Hair follicle dermal papilla cell (primary cell): Measurements from ENCODE around the gene TRIM26. TPM values are rescaled to one million over a fixed set of nuclear protein-coding genes. Genes with fewer than 3 reads are reported as not detected.

ENCODE experiments used
- total RNA-seq: library from RNA; depleted of rRNA; stranded (reverse); fragments of >200 nt; gene quantifications from 2 replicates; pipeline ENCODE4 v1.2.3, GENCODE V29; 2012

The TRIM26 gene, protein sequence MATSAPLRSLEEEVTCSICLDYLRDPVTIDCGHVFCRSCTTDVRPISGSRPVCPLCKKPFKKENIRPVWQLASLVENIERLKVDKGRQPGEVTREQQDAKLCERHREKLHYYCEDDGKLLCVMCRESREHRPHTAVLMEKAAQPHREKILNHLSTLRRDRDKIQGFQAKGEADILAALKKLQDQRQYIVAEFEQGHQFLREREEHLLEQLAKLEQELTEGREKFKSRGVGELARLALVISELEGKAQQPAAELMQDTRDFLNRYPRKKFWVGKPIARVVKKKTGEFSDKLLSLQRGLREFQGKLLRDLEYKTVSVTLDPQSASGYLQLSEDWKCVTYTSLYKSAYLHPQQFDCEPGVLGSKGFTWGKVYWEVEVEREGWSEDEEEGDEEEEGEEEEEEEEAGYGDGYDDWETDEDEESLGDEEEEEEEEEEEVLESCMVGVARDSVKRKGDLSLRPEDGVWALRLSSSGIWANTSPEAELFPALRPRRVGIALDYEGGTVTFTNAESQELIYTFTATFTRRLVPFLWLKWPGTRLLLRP
- total RNA-seq: 38.5 and 41.9 TPM in 2 replicates

DNA sequence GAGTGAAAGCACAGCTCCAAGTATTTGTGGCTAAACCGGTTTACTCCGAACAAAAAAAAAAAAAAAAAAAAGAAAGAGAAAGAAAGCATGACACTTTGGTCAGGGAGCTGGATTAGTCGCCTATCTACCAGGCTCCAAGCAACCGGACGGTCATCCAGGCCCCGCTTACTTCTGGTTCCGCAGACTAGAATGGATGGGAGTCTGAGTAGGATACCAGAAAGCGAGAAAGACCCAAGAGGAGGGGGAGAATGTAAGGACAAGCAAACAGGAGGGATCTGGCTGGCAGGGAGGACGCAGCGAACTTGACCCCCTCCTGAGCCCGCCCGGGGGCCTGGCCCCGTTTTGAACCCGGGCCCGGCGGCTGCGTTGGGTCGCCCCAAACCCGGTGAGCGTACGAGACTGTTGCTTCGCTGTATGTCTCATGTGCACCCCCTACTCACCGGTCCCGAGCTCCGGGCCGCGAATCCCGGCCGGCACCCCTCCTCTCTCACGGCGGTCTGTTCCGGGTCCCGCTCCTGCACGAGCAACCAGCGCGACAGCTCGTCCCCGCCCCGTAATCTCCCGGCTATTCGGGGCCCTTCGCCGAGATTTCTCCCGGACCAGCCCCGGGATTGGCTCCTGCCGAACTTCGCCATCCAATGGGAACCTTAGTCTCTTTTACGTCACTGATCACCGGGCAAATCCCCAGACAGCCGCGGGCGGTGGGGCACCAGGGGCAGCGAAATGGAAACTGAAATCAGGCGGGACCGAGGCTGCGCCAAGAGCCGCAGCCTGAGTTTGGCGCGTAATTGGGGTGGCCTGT is at the start of gene TRIM26:
Gene TRIM26 (minus strand): TSS at position 542 of the 802 bp plus-strand sequence. CDS start 14,303 bp downstream, outside the sequence.

DNA sequence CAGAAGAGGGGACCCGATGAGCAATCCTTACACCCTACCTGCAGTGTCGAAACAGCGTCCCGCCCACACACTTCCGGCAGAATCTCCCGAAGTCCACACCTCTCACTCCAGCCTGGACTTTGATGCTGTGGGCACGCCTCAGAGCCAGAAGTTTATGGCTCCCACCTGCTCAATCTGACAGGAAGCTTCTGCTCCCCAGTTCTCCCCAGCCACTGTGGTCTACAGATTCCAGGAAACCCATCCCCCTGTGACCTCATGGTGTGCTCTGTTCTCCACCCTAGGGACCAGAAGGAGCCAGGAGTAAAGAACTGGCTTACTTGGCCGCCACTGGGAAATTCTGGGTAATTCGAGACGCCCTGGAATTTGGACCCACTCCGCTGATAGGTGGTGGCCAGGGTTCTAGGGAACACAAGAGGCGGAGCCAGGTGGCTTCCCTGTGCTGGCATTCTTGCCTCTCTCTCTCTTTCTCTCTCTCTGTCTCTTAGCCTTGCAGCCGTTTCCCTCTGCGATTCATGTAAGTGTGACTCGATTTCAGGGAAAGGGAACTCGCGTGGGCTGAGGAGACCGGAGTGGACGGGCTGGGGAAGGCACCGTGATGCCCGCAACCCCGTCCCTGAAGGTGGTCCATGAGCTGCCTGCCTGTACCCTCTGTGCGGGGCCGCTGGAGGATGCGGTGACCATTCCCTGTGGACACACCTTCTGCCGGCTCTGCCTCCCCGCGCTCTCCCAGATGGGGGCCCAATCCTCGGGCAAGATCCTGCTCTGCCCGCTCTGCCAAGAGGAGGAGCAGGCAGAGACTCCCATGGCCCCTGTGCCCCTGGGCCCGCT is 49.9 kb downstream of the TRIM26 start, which contains the start of gene TRIM15:
Gene TRIM15 (plus strand): TSS at position 457 of the 828 bp plus-strand sequence. CDS start 139 bp downstream, at position 596.

DNA sequence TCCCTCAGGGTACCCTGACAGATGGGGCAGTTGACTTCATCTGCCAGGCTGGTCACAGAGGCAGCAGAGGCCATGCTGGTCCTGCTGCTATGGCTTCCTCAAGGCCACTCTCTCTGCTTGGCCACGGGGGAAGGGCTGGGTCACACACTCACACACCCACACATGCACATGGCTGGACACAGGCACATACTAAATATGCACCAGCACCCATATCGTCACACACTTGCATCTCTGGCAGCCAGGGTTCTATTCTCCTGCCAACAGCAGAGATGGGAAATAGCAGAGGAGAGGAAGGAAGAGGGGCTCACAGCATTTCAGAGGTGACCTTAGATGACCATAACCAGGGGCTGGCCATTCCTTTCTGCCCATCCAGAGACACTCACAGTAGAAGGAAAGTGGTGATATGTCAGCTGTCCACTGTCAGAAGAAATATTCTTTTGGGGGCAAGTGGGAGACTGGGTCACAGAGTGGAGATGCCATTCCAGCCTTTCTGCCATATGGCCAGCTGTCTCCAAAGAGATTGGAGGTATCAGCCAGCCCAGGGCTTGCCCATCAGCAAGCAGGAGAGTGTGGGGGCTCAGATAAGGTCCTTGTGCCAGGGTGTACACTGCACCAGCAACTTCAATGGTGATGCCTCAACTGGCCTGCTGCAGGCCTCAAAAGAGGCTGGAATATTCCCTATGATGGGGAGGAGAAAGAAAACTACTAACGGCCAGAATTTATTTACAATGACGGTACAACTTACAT is 52.2 kb downstream of the TRIM26 start, which contains the start of gene TRIM10:
Gene TRIM10 (minus strand): TSS at position 427 of the 747 bp plus-strand sequence. CDS start 353 bp downstream, at position 74.

DNA sequence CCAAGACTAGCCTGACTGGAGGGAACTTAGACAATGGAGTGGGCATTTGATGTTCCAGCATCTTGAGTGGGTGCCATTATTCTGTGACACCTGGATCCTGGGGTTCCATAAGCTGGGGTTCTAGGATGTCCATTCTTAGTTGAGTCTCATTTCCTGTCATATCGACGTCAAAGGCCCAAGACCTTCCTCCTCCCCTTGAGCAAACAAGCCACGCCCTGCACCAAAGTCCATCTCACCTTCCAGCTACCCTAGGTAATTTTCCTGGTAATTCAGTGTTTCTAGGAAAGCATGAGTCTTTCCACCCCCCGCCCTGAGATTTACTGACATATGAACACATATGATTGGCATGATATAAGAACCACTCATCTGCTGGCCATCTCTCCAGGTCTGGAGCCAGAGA is 77.4 kb downstream of the TRIM26 start, which contains the start of gene TRIM40:
Gene TRIM40 (plus strand): TSS at position 384 of the 400 bp plus-strand sequence. CDS start 897 bp downstream, outside the sequence.

Other genes starting within 250 kb of the TRIM26 start
- 18.3 and 21.5 TPM in 2 replicates for gene POLR1H, start 152.1 kb downstream of the TRIM26 start, total RNA-seq
- 34.6 and 36.7 TPM in 2 replicates for gene PPP1R11, start 146.2 kb downstream of the TRIM26 start, total RNA-seq
- gene RNF39, start 137.6 kb downstream of the TRIM26 start, total RNA-seq: 0.16 TPM in 1 of 2 replicates, not detected in the other
- gene TRIM31, start 100.3 kb downstream of the TRIM26 start, total RNA-seq: not detected in 2 replicates
- gene TRIM40, start 77.3 kb downstream of the TRIM26 start, total RNA-seq: not detected in 2 replicates
- gene TRIM10, start 52.2 kb downstream of the TRIM26 start, total RNA-seq: not detected in 2 replicates
- not detected in 2 replicates for gene TRIM15, start 49.9 kb downstream of the TRIM26 start, total RNA-seq
- 9.6 and 11.7 TPM in 2 replicates for gene TRIM39, start 113.5 kb upstream of the TRIM26 start, total RNA-seq
- 21.3 and 22.2 TPM in 2 replicates for gene RPP21, start 131.8 kb upstream of the TRIM26 start, total RNA-seq